Measurements from ENCODE around the gene SGCG.

GRCh38 chr13:23146006-23146405, 34.8 kb upstream of the SGCG start:
- no peak for TF ChIP-seq CTCF (IDR thresholded peaks at IDR 0.05; ENCODE audit: low read depth, low read length, poor library complexity, severe bottlenecking)
- TF ChIP-seq EZH2phosphoT487 (IDR thresholded peaks at IDR 0.05; ENCODE audit: borderline replicate concordance, low read length) = no peak

Measured in DOHH2 (cell line).